Tibial nerve (tissue), 4 donors: ENCODE results near the gene ZNF778.

ENCODE experiments used
- CTCF ChIP-seq, 5 experiments: fragments of 200-600 bp in 3 of 5; fragments of 450-650 bp in 2 of 5; sonication (generic) in 3 of 5; IDR thresholded peaks; one replicate each; pipeline ENCODE4 v1.5.1; 2016 to 2019; ENCODE audit warnings: antibody characterized with exemption in 5 of 5, mild to moderate bottlenecking in 3 of 5, moderate library complexity in 2 of 5
- EP300 ChIP-seq, 2 donors: sonication (generic); formaldehyde crosslinking; IDR thresholded peaks; one replicate each; pipeline ENCODE4 v1.6.1; 2017; ENCODE audit warnings: antibody characterized with exemption in 2 of 2, mild to moderate bottlenecking in 1 of 2
- POLR2A ChIP-seq, 2 donors: fragments of 450-650 bp; IDR thresholded peaks; one replicate each; pipeline ENCODE4 v1.6.1; 2017; ENCODE audit warnings: antibody characterized with exemption in 2 of 2, mild to moderate bottlenecking in 2 of 2, moderate library complexity in 2 of 2

GRCh38 chr16:89264800-89265550, 47.5 kb downstream of the ZNF778 start:
- TF ChIP-seq CTCF (IDR thresholded peaks at IDR 0.05), result no peak
- no peak for TF ChIP-seq EP300 (IDR thresholded peaks at IDR 0.05)
- no peak for TF ChIP-seq POLR2A (IDR thresholded peaks at IDR 0.05)
